Lower leg skin (tissue), 4 donors: ENCODE measurements around the gene SMOC1. TPM values are rescaled to one million over a fixed set of nuclear protein-coding genes. Genes with fewer than 3 reads are reported as not detected.

Source experiments
- DNase-seq, 2 donors: peaks; one replicate each; pipeline ENCODE4 v3.0.0-alpha.2; 2019; ENCODE audit warnings: low spot score in 2 of 2
- H3K4me3 ChIP-seq: fragments of 200-600 bp; sonication (generic); 2 replicates; pipeline ENCODE4 v1.5.1; 2017; ENCODE audit warnings: mild to moderate bottlenecking, low read depth; ENCODE audit not compliant: poor library complexity, severe bottlenecking
- CTCF ChIP-seq, 3 donors: fragments of 450-650 bp; IDR thresholded peaks; one replicate each; pipeline ENCODE4 v1.5.1; 2016; ENCODE audit warnings: antibody characterized with exemption in 3 of 3, mild to moderate bottlenecking in 3 of 3, moderate library complexity in 2 of 3
- POLR2A ChIP-seq, 2 donors: fragments of 450-650 bp; IDR thresholded peaks; one replicate each; pipeline ENCODE4 v1.6.1; 2016 to 2017; ENCODE audit warnings: antibody characterized with exemption in 2 of 2, mild to moderate bottlenecking in 1 of 2, moderate library complexity in 1 of 2
- WGBS, 2 donors: methylation state at CpG; one replicate each; pipeline ENCODE4 v1.1.5; 2018; 5-methylcytosine and 5-hydroxymethylcytosine counted together
- intact Hi-C: fragments of 100-400 bp; cut with DNase I; formaldehyde crosslinking; loops from one replicate; pipeline ENCODE4 v1.15.0; 2023; ENCODE audit warnings: low total_unique reads
- total RNA-seq, 4 donors: library from RNA; depleted of rRNA; stranded (reverse); fragments of >200 nt; gene quantifications; one replicate each; pipeline ENCODE4 v1.1.0, GENCODE V29; 2016

The SMOC1 gene
- total RNA-seq, 4 donors from 2014 or later: 1.1 to 5.4 (median 1.9) TPM

GRCh38 chr14:69876848-69877306 lies 2.3 kb upstream of the SMOC1 start:
- H3K4me3 ChIP-seq: no peak overlapping the region
- WGBS, 2 donors: 63 to 68% methylated on average over 3 of the region's 3 CpGs
- TF ChIP-seq CTCF (IDR thresholded peaks at IDR 0.05) (no peak), POLR2A (IDR thresholded peaks at IDR 0.05) (no peak)
- intact Hi-C loops: no loop called here
- DNase-seq: no peak

GRCh38 chr14:69877492-69877891 lies 1.7 kb upstream of the SMOC1 start:
- intact Hi-C loops: no loop called here
- DNase-seq: no peak
- H3K4me3 ChIP-seq: no peak overlapping the region
- 42 to 47% methylated on average over 2 of the region's 2 CpGs for WGBS, 2 donors
- no peak for TF ChIP-seq CTCF (IDR thresholded peaks at IDR 0.05)
- TF ChIP-seq POLR2A (IDR thresholded peaks at IDR 0.05): no peak

GRCh38 chr14:69878251-69878650 lies 965 bp upstream of the SMOC1 start:
- no peak for DNase-seq
- intact Hi-C loops: no loop called here
- no peak for TF ChIP-seq POLR2A (IDR thresholded peaks at IDR 0.05)
- no peak for TF ChIP-seq CTCF (IDR thresholded peaks at IDR 0.05)
- no peak overlapping the region for H3K4me3 ChIP-seq
- WGBS, 2 donors: 83 to 87% methylated on average over 9 of the region's 9 CpGs

- TF ChIP-seq POLR2A (IDR thresholded peaks at IDR 0.05): no peak
- TF ChIP-seq CTCF (IDR thresholded peaks at IDR 0.05): no peak
- H3K4me3 ChIP-seq: no peak overlapping the region
- intact Hi-C loops: no loop called here
- WGBS, 2 donors: 5 to 6% methylated on average over 21 of the region's 21 CpGs
- DNase-seq: no peak
These were observed 850 bp downstream of the SMOC1 start for GRCh38 chr14:69880044-69880487.

- 27 to 37% methylated on average over 5 of the region's 5 CpGs for WGBS, 2 donors
- intact Hi-C loops: no loop called here
- H3K4me3 ChIP-seq: no peak overlapping the region
- DNase-seq: no peak
- TF ChIP-seq POLR2A (IDR thresholded peaks at IDR 0.05) (no peak), CTCF (IDR thresholded peaks at IDR 0.05) (no peak)
These were observed 1.7 kb downstream of the SMOC1 start for GRCh38 chr14:69880893-69881292.
